ENCODE results near the gene CASP10.
"Not testable (repeated sequence)": the region's sequence is repeated elsewhere in the genome, so short reads cannot be mapped to it uniquely, and the experiment has no call there.

The CASP10 gene

GRCh38 chr2:201182650-201183364 lies at the start of gene CASP10:
Gene CASP10 (plus strand): TSS chr2:201183141. CDS start chr2:201185778, 2,637 bp downstream.
- no peak for FAIRE-seq

- no peak for FAIRE-seq
Measured at GRCh38 chr2:201135386-201135785, 47.6 kb upstream of the CASP10 start.

GRCh38 chr2:201136889-201137321 lies 46.0 kb upstream of the CASP10 start:
- no peak for FAIRE-seq

GRCh38 chr2:201137505-201138400 lies 45.2 kb upstream of the CASP10 start:
- FAIRE-seq: no peak

GRCh38 chr2:201138401-201138970 lies 44.5 kb upstream of the CASP10 start:
- FAIRE-seq: no peak

GRCh38 chr2:201138986-201139781 lies 43.8 kb upstream of the CASP10 start:
- not testable (repeated sequence) for FAIRE-seq

GRCh38 chr2:201139836-201140604 lies 42.9 kb upstream of the CASP10 start:
- FAIRE-seq: no peak

- no peak for FAIRE-seq
Measured at GRCh38 chr2:201144101-201145051, 38.6 kb upstream of the CASP10 start.

GRCh38 chr2:201148434-201148990 lies 34.4 kb upstream of the CASP10 start:
- no peak for FAIRE-seq

GRCh38 chr2:201149064-201149820 lies 33.7 kb upstream of the CASP10 start:
- no peak for FAIRE-seq

- FAIRE-seq: not testable (repeated sequence)
Measured at GRCh38 chr2:201149821-201150165, 33.1 kb upstream of the CASP10 start.

- no peak for FAIRE-seq
Measured at GRCh38 chr2:201150454-201151020, 32.4 kb upstream of the CASP10 start.

GRCh38 chr2:201151127-201151981 lies 31.6 kb upstream of the CASP10 start:
- FAIRE-seq: no peak

GRCh38 chr2:201152517-201152916 lies 30.4 kb upstream of the CASP10 start:
- no peak for FAIRE-seq

- FAIRE-seq: no peak
Measured at GRCh38 chr2:201152999-201153815, 29.7 kb upstream of the CASP10 start.

- FAIRE-seq: no peak
Measured at GRCh38 chr2:201154615-201155399, 28.1 kb upstream of the CASP10 start.

GRCh38 chr2:201156036-201156435 lies 26.9 kb upstream of the CASP10 start:
- no peak for FAIRE-seq

Data from TTC549 (cell line).